Esophagus muscularis mucosa (tissue), 4 donors: ENCODE data around the gene SKI.

Source experiments
- EP300 ChIP-seq: sonication (generic); formaldehyde crosslinking; IDR thresholded peaks from one replicate; pipeline ENCODE4 v1.6.1; 2017; ENCODE audit warnings: antibody characterized with exemption
- POLR2A ChIP-seq: fragments of 450-650 bp; IDR thresholded peaks from one replicate; pipeline ENCODE4 v1.6.1; 2017; ENCODE audit warnings: antibody characterized with exemption, moderate library complexity, mild to moderate bottlenecking, low read depth
- POLR2AphosphoS5 ChIP-seq, 2 donors: sonication (generic); formaldehyde crosslinking; IDR thresholded peaks; one replicate each; pipeline ENCODE4 v1.6.1; 2017; ENCODE audit warnings: antibody characterized with exemption in 2 of 2
- TF ChIP-seq, protein P1 (sequence below), 3 experiments: fragments of 200-600 bp in 2 of 3; fragments of 450-650 bp in 1 of 3; sonication (generic) in 2 of 3; IDR thresholded peaks; one replicate each; pipeline ENCODE4 v1.5.1; 2017 to 2019; ENCODE audit warnings: antibody characterized with exemption in 3 of 3, mild to moderate bottlenecking in 2 of 3, moderate library complexity in 1 of 3

GRCh38 chr1:2320760-2321667 is 92.9 kb downstream of the SKI start:
- TF ChIP-seq POLR2A (no peak), EP300 (no peak), POLR2AphosphoS5 (IDR thresholded peaks at IDR 0.05) (peak in 1 of 2 donors; percentile 24)
- TF ChIP-seq, protein P1, sequence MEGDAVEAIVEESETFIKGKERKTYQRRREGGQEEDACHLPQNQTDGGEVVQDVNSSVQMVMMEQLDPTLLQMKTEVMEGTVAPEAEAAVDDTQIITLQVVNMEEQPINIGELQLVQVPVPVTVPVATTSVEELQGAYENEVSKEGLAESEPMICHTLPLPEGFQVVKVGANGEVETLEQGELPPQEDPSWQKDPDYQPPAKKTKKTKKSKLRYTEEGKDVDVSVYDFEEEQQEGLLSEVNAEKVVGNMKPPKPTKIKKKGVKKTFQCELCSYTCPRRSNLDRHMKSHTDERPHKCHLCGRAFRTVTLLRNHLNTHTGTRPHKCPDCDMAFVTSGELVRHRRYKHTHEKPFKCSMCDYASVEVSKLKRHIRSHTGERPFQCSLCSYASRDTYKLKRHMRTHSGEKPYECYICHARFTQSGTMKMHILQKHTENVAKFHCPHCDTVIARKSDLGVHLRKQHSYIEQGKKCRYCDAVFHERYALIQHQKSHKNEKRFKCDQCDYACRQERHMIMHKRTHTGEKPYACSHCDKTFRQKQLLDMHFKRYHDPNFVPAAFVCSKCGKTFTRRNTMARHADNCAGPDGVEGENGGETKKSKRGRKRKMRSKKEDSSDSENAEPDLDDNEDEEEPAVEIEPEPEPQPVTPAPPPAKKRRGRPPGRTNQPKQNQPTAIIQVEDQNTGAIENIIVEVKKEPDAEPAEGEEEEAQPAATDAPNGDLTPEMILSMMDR (IDR thresholded peaks at IDR 0.05), result no peak
